ENCODE measurements around the gene IFT81.
"Not testable (repeated sequence)": the region's sequence is repeated elsewhere in the genome, so short reads cannot be mapped to it uniquely, and the experiment has no call there.

DNA sequence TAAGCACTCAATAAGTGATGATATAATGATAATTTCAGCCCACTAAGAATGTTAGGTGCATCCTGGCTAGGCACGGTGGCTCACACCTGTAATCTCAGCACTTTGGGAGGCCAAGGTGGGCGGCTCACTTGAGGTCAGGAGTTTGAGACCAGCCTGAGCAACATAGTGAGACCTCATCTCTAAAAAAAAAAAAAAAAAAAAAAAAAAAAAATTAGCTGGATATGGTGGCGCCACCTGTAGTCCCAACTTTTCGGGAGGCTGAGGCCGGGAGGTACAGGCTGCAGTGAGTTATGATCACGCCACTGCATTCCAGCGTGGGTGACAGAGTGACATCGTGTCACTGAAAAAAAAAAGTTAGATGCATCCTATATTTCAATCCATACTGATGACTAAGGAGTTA, 6.9 kb upstream of the IFT81 start:
- TF ChIP-seq, protein P1, sequence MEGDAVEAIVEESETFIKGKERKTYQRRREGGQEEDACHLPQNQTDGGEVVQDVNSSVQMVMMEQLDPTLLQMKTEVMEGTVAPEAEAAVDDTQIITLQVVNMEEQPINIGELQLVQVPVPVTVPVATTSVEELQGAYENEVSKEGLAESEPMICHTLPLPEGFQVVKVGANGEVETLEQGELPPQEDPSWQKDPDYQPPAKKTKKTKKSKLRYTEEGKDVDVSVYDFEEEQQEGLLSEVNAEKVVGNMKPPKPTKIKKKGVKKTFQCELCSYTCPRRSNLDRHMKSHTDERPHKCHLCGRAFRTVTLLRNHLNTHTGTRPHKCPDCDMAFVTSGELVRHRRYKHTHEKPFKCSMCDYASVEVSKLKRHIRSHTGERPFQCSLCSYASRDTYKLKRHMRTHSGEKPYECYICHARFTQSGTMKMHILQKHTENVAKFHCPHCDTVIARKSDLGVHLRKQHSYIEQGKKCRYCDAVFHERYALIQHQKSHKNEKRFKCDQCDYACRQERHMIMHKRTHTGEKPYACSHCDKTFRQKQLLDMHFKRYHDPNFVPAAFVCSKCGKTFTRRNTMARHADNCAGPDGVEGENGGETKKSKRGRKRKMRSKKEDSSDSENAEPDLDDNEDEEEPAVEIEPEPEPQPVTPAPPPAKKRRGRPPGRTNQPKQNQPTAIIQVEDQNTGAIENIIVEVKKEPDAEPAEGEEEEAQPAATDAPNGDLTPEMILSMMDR (IDR thresholded peaks at IDR 0.05): not testable (repeated sequence)
- not testable (repeated sequence) for TF ChIP-seq EP300, POLR2AphosphoS5, POLR2A (IDR thresholded peaks at IDR 0.05)

All from sigmoid colon (tissue), 4 donors.